Bronchial epithelial cell (primary cell): ENCODE data around the gene COIL. TPM values are rescaled to one million over a fixed set of nuclear protein-coding genes. Genes with fewer than 3 reads are reported as not detected.

Source experiments
- DNase-seq: peaks from one replicate; pipeline ENCODE4 v3.0.0-alpha.2; 2010; ENCODE audit warnings: low read depth
- FAIRE-seq: peaks from 2 replicates; lab custom pipeline; 2011; peaks lifted over from hg19 to GRCh38; lab: Jason Lieb, UNC
- H3K27me3 ChIP-seq: 2 replicates; pipeline ENCODE4 v1.5.1; 2011; ENCODE audit warnings: low read length; ENCODE audit not compliant: control insufficient read depth, insufficient read depth
- H3K36me3 ChIP-seq: 2 replicates; pipeline ENCODE4 v1.5.1; 2011; ENCODE audit warnings: low read length; ENCODE audit not compliant: control insufficient read depth, insufficient read depth
- H3K4me3 ChIP-seq: 2 replicates; pipeline ENCODE4 v1.5.1; 2011; ENCODE audit warnings: mild to moderate bottlenecking, low read depth, low read length, control low read depth
- total RNA-seq: library from RNA; depleted of rRNA; stranded (reverse); fragments of >200 nt; gene quantifications from 2 replicates; pipeline ENCODE4 v1.2.1, GENCODE V29; 2014
- TF ChIP-seq, protein P1 (sequence below): IDR thresholded peaks from 2 replicates; pipeline ENCODE4 v1.5.1; 2011; ENCODE audit warnings: mild to moderate bottlenecking, moderate library complexity, low read length, control low read depth, inconsistent platforms; ENCODE audit not compliant: insufficient read depth, severe bottlenecking

The COIL gene
- total RNA-seq, 1 donor from 2014 or later = 15.3 TPM

DNA sequence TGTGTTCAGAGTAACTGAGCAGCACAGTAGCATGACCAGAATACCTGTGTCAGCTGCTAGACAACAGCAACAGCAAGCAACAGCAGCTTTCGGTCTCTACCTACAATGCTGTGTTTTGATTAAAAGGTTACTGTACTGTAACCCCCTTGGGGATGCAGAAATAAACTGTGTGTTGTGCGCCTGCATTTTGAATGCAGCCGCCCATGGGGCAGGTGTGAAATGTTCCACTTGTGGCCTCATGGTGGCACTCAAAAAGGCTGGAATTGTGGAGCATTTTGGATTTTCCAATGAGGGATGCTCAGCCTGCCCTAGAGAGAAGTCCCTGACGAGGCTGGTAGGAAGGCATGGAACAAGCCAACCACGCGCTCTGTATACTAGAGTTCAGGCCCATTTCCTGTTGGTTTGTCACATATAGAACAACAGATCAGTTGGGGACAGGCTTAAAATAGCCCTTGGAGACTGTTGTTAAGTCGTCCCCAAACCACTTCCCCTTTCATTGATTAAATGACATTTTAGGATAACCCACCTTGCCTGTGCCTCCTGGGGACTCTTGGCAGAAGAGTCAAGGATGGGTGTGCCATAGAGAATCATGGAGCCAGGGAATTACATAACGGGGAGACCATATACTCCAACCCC lies 44.2 kb upstream of the COIL start:
- TF ChIP-seq, protein P1, sequence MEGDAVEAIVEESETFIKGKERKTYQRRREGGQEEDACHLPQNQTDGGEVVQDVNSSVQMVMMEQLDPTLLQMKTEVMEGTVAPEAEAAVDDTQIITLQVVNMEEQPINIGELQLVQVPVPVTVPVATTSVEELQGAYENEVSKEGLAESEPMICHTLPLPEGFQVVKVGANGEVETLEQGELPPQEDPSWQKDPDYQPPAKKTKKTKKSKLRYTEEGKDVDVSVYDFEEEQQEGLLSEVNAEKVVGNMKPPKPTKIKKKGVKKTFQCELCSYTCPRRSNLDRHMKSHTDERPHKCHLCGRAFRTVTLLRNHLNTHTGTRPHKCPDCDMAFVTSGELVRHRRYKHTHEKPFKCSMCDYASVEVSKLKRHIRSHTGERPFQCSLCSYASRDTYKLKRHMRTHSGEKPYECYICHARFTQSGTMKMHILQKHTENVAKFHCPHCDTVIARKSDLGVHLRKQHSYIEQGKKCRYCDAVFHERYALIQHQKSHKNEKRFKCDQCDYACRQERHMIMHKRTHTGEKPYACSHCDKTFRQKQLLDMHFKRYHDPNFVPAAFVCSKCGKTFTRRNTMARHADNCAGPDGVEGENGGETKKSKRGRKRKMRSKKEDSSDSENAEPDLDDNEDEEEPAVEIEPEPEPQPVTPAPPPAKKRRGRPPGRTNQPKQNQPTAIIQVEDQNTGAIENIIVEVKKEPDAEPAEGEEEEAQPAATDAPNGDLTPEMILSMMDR = peak; percentile 32
- Histone ChIP-seq H3K27me3 (no peaks in the 10 kb centered on the region), H3K4me3 (no peak overlapping the region), H3K36me3 (peaks cover 10% of the 10 kb centered on the region)
- DNase-seq (no peak), FAIRE-seq (no peak)

DNA sequence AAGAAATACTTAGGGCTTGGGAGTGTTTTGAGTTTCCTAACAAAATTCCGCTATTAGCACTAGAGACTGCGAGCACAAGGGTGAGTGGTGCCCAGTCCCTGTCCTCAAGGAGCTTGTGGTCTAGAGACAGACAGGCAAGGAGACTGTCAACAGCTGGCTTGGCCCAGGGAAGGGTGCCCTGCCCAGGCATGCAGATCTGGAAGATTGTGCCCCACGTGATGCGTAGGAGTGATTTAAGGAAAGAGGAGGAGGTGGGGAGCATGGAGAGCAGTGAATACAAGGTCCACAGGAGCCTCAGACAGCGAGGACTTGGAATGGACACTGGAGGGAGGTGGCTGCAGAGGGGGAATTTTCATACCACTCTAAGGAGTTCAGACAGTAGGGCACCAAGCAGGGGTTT lies 42.1 kb upstream of the COIL start:
- DNase-seq (peak; percentile 72), FAIRE-seq (no peak)

GRCh38 chr17:57001541-57001940 lies 40.7 kb upstream of the COIL start:
- H3K36me3 ChIP-seq = peaks cover 11% of the 10 kb centered on the region

More for the DNA sequence above, 42.1 kb upstream of the COIL start:
- H3K4me3 ChIP-seq = no peak overlapping the region
- H3K36me3 ChIP-seq = peaks cover 11% of the 10 kb centered on the region
- TF ChIP-seq, protein P1 = no peak
- H3K27me3 ChIP-seq = no peaks in the 10 kb centered on the region

GRCh38 chr17:56997313-56997712 lies 36.5 kb upstream of the COIL start:
- no peak overlapping the region for H3K4me3 ChIP-seq
- DNase-seq (no peak), FAIRE-seq (no peak)
- TF ChIP-seq, protein P1 = no peak
- H3K36me3 ChIP-seq = peaks cover 13% of the 10 kb centered on the region
- H3K27me3 ChIP-seq = no peaks in the 10 kb centered on the region

More at GRCh38 chr17:57001541-57001940, 40.7 kb upstream of the COIL start:
- Histone ChIP-seq H3K27me3 (no peaks in the 10 kb centered on the region), H3K4me3 (no peak overlapping the region)
- DNase-seq (no peak), FAIRE-seq (no peak)
- TF ChIP-seq, protein P1 = no peak

DNA sequence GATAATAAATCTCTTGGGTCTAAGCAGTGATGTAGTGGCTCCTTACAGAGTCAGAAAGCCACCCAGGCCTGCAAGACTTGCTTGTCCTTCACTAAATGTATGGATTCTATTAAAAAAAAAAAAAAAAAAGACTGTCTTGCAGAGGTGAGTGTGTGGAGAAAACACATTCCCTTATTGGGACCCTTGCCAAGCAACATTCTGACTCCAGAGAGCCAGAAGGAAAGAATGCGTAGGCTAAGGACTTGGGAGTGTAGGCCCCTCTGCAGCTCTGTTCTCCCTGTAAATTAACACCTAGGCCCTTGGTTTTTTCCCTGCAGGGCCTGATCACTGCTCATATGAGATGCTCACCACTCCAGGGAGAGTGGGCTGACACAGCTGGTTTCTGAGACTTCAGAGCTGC lies 34.9 kb upstream of the COIL start:
- DNase-seq (no peak), FAIRE-seq (no peak)
- TF ChIP-seq, protein P1 = no peak
- Histone ChIP-seq H3K36me3 (peaks cover 12% of the 10 kb centered on the region), H3K4me3 (no peak overlapping the region), H3K27me3 (no peaks in the 10 kb centered on the region)
